Liver (tissue), 9 donors: ENCODE data around the gene PAQR4. TPM values are rescaled to one million over a fixed set of nuclear protein-coding genes. Genes with fewer than 3 reads are reported as not detected.

ENCODE experiments used
- DNase-seq: peaks from one replicate; pipeline ENCODE4 v3.0.0-alpha.2; 2017; ENCODE audit warnings: low spot score
- H3K27ac ChIP-seq, 2 donors: one replicate each; pipeline ENCODE4 v1.7.0; 2013; ENCODE audit warnings: inconsistent platforms in 2 of 2, low read length in 2 of 2, control low read depth in 1 of 2, low read depth in 1 of 2, mild to moderate bottlenecking in 1 of 2
- H3K27me3 ChIP-seq, 4 donors: one replicate each; pipeline versions ENCODE4 v1.6.1 to v1.7.0; 2013; ENCODE audit warnings: low read length in 3 of 4, inconsistent platforms in 1 of 4, mild to moderate bottlenecking in 1 of 4, moderate library complexity in 1 of 4; ENCODE audit not compliant: control insufficient read depth in 4 of 4, insufficient read depth in 4 of 4
- H3K36me3 ChIP-seq, 4 donors: one replicate each; pipeline versions ENCODE4 v1.6.1 to v1.7.0; 2013; ENCODE audit warnings: low read length in 3 of 4, mild to moderate bottlenecking in 3 of 4, low read depth in 1 of 4, moderate library complexity in 1 of 4; ENCODE audit not compliant: control insufficient read depth in 4 of 4, insufficient read depth in 3 of 4
- H3K4me1 ChIP-seq, 4 donors: one replicate each; pipeline versions ENCODE4 v1.6.1 to v1.7.0; 2013; ENCODE audit warnings: low read length in 3 of 4, mild to moderate bottlenecking in 3 of 4, moderate library complexity in 1 of 4; ENCODE audit not compliant: control insufficient read depth in 4 of 4, insufficient read depth in 4 of 4
- H3K4me3 ChIP-seq, 3 donors: one replicate each; pipeline versions ENCODE4 v1.6.1 to v1.7.0; 2013; ENCODE audit warnings: low read length in 3 of 3, control low read depth in 1 of 3, low read depth in 1 of 3, mild to moderate bottlenecking in 1 of 3
- H3K9ac ChIP-seq, 2 donors: one replicate each; pipeline ENCODE4 v1.7.0; 2013; ENCODE audit warnings: low read length in 2 of 2, mild to moderate bottlenecking in 2 of 2, moderate library complexity in 2 of 2, control low read depth in 1 of 2, low read depth in 1 of 2
- H3K9me3 ChIP-seq, 4 donors: one replicate each; pipeline versions ENCODE4 v1.6.1 to v1.7.0; 2013; ENCODE audit warnings: low read length in 3 of 4; ENCODE audit not compliant: control insufficient read depth in 4 of 4
- EGR1 ChIP-seq, 2 donors: IDR thresholded peaks; 2 replicates each; pipeline ENCODE4 v1.6.1; 2016 to 2018; ENCODE audit warnings: antibody characterized with exemption in 2 of 2, low read depth in 2 of 2
- FOXA2 ChIP-seq: IDR thresholded peaks from 2 replicates; pipeline ENCODE4 v1.6.1; 2016; ENCODE audit warnings: antibody characterized with exemption
- GABPA ChIP-seq, 2 donors: IDR thresholded peaks in 1 of 2; conservative IDR thresholded peaks in 1 of 2; 2 replicates each; pipeline ENCODE4 v1.6.1; 2016; ENCODE audit warnings: antibody characterized with exemption in 2 of 2, mild to moderate bottlenecking in 1 of 2, moderate library complexity in 1 of 2
- HNF4A ChIP-seq, 2 donors: conservative IDR thresholded peaks; 2 replicates each; pipeline ENCODE4 v1.6.1; 2016; ENCODE audit warnings: antibody characterized with exemption in 2 of 2, mild to moderate bottlenecking in 2 of 2
- HNF4G ChIP-seq: IDR thresholded peaks from 2 replicates; pipeline ENCODE4 v1.6.1; 2016; ENCODE audit warnings: antibody characterized with exemption
- JUND ChIP-seq, 2 donors: IDR thresholded peaks; 2 replicates each; pipeline ENCODE4 v1.6.1; 2016; ENCODE audit warnings: antibody characterized with exemption in 2 of 2
- NR2F2 ChIP-seq: IDR thresholded peaks from 2 replicates; pipeline ENCODE4 v1.6.1; 2016; ENCODE audit warnings: antibody characterized with exemption
- RAD21 ChIP-seq, 2 donors: IDR thresholded peaks; 2 replicates each; pipeline ENCODE4 v1.6.1; 2016; ENCODE audit warnings: antibody characterized with exemption in 2 of 2, mild to moderate bottlenecking in 2 of 2
- RXRA ChIP-seq, 2 donors: IDR thresholded peaks; 2 replicates each; pipeline ENCODE4 v1.6.1; 2017 to 2018; ENCODE audit warnings: antibody characterized with exemption in 2 of 2, mild to moderate bottlenecking in 1 of 2
- SP1 ChIP-seq: IDR thresholded peaks from 2 replicates; pipeline ENCODE4 v1.6.1; 2018; ENCODE audit warnings: antibody characterized with exemption, mild to moderate bottlenecking
- YY1 ChIP-seq: IDR thresholded peaks from 2 replicates; pipeline ENCODE4 v1.6.1; 2016; ENCODE audit warnings: antibody characterized with exemption, mild to moderate bottlenecking
- WGBS: extraction: QIAGEN DNeasy Blood & Tissue Kit; methylation state at CpG from one replicate; pipeline ENCODE4 v1.1.7; 2013; 5-methylcytosine and 5-hydroxymethylcytosine counted together
- polyA plus RNA-seq, 2 donors: library from polyadenylated mRNA; stranded (reverse) in 1 of 2; unstranded in 1 of 2; fragments of 200-250 nt in 1 of 2; fragments of >200 nt in 1 of 2; fragmentation: Nextera tagmentation in 1 of 2; extraction: Ambion mirVana in 1 of 2; gene quantifications; one replicate each; pipeline versions ENCODE4 v1.2.1 to v1.2.3, GENCODE V29; 2013 to 2015
- total RNA-seq, 2 donors: library from RNA; depleted of rRNA; stranded (reverse); fragments of >200 nt; gene quantifications; one replicate each; pipeline ENCODE4 v1.2.3, GENCODE V29; 2014
- TF ChIP-seq, protein P1 (sequence below): IDR thresholded peaks from 2 replicates; pipeline ENCODE4 v1.6.1; 2016; ENCODE audit warnings: antibody characterized with exemption, mild to moderate bottlenecking
- TF ChIP-seq, protein P2 (sequence below): IDR thresholded peaks from 2 replicates; pipeline ENCODE4 v1.6.1; 2016; ENCODE audit warnings: antibody characterized with exemption
- TF ChIP-seq, protein P3 (sequence below): fragments of 150-350 bp; IDR thresholded peaks from 2 replicates; pipeline ENCODE4 v1.5.1; 2017; ENCODE audit warnings: improper control_type of control experiment, low read depth, low read length; ENCODE audit not compliant: missing input control
- TF ChIP-seq, protein P4 (sequence below): IDR thresholded peaks from 2 replicates; pipeline ENCODE4 v1.6.1; 2016; ENCODE audit warnings: antibody characterized with exemption
- TF ChIP-seq, protein P5 (sequence below): IDR thresholded peaks from 2 replicates; pipeline ENCODE4 v1.6.1; 2016; ENCODE audit warnings: antibody characterized with exemption
- donor health status: healthy.
- donor health status: healthy.
- donor health status: healthy.
- donor health status: healthy.
- donor health status: healthy.

The PAQR4 gene
- total and polyA plus RNA-seq, 4 donors = 0.63 to 9.9 (median 2.0) TPM

DNA sequence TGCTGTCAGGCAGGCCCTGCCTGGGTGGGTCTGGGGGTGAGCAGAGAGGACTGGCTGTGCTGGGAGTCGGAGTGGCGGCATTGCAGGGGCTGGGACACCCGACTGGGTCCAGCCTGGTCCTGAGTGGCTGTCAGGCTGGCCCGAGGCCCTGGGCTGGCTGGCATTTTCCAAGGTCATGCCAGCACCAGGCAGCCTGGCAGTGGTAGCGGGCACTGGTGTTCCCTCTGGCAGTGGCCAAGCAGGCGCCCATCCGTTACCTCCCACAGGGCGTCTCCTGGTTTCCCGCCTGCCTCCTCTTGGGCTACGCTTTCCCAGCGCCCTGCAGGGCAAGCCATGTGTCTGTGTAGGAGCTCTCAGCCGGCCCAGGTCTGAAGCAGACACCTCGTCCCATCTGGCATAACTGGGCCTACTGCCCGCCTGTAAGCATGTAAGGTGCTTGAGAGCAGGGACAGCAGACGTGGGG lies 16.8 kb downstream of the PAQR4 start (continued):
- TF ChIP-seq, protein P1, sequence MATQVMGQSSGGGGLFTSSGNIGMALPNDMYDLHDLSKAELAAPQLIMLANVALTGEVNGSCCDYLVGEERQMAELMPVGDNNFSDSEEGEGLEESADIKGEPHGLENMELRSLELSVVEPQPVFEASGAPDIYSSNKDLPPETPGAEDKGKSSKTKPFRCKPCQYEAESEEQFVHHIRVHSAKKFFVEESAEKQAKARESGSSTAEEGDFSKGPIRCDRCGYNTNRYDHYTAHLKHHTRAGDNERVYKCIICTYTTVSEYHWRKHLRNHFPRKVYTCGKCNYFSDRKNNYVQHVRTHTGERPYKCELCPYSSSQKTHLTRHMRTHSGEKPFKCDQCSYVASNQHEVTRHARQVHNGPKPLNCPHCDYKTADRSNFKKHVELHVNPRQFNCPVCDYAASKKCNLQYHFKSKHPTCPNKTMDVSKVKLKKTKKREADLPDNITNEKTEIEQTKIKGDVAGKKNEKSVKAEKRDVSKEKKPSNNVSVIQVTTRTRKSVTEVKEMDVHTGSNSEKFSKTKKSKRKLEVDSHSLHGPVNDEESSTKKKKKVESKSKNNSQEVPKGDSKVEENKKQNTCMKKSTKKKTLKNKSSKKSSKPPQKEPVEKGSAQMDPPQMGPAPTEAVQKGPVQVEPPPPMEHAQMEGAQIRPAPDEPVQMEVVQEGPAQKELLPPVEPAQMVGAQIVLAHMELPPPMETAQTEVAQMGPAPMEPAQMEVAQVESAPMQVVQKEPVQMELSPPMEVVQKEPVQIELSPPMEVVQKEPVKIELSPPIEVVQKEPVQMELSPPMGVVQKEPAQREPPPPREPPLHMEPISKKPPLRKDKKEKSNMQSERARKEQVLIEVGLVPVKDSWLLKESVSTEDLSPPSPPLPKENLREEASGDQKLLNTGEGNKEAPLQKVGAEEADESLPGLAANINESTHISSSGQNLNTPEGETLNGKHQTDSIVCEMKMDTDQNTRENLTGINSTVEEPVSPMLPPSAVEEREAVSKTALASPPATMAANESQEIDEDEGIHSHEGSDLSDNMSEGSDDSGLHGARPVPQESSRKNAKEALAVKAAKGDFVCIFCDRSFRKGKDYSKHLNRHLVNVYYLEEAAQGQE = no peak
- no peak for TF ChIP-seq HNF4G
- no peak for TF ChIP-seq HNF4A (conservative IDR thresholded peaks at IDR 0.05)

DNA sequence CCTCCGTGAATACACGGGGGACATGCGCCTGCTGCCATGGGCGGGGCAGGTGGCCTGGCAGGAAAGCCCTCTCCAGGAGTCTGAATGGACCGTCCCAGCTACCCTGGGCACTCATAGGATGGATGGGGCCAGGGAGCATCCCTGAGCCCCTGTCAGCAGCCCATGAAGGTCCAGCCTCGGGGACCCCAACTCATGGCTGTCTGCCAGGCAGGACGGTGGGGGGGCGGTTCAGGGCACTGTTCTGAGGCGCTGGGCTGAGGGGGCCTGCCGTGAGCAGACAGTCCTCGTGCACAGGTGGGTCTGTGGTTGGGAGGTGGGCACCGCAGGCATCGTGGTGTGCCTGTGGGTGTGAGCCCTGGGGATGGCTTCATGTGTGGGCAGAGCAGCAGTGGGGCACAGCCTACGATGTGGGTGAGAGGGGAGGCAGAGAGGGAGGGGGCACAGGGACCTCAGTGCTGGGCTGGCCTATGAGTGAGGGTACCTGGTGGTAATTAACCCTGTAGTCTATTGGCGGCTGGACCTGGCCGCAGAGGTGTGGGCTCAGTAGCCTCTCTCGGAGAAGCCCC lies 17.6 kb downstream of the PAQR4 start:
- Histone ChIP-seq H3K9me3 (no peaks in the 10 kb centered on the region), H3K4me1 (peaks cover 0 to 17% (median 9%) of the 10 kb centered on the region in 4 donors), H3K27ac (no peak overlapping the region), H3K36me3 (no peaks in the 10 kb centered on the region), H3K27me3 (no peaks in the 10 kb centered on the region), H3K9ac (no peak overlapping the region), H3K4me3 (no peak overlapping the region)
- no peak for TF ChIP-seq RAD21 (IDR thresholded peaks at IDR 0.05)
- TF ChIP-seq SP1 = no peak
- TF ChIP-seq HNF4G = no peak
- TF ChIP-seq, protein P2, sequence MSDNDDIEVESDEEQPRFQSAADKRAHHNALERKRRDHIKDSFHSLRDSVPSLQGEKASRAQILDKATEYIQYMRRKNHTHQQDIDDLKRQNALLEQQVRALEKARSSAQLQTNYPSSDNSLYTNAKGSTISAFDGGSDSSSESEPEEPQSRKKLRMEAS = no peak
- TF ChIP-seq YY1 = no peak
- no peak for TF ChIP-seq GABPA (IDR thresholded peaks at IDR 0.05 in 1 of 2, conservative IDR thresholded peaks at IDR 0.05 in 1 of 2)
- TF ChIP-seq FOXA2 = no peak
- TF ChIP-seq, protein P3, sequence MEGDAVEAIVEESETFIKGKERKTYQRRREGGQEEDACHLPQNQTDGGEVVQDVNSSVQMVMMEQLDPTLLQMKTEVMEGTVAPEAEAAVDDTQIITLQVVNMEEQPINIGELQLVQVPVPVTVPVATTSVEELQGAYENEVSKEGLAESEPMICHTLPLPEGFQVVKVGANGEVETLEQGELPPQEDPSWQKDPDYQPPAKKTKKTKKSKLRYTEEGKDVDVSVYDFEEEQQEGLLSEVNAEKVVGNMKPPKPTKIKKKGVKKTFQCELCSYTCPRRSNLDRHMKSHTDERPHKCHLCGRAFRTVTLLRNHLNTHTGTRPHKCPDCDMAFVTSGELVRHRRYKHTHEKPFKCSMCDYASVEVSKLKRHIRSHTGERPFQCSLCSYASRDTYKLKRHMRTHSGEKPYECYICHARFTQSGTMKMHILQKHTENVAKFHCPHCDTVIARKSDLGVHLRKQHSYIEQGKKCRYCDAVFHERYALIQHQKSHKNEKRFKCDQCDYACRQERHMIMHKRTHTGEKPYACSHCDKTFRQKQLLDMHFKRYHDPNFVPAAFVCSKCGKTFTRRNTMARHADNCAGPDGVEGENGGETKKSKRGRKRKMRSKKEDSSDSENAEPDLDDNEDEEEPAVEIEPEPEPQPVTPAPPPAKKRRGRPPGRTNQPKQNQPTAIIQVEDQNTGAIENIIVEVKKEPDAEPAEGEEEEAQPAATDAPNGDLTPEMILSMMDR = no peak
- TF ChIP-seq, protein P4, sequence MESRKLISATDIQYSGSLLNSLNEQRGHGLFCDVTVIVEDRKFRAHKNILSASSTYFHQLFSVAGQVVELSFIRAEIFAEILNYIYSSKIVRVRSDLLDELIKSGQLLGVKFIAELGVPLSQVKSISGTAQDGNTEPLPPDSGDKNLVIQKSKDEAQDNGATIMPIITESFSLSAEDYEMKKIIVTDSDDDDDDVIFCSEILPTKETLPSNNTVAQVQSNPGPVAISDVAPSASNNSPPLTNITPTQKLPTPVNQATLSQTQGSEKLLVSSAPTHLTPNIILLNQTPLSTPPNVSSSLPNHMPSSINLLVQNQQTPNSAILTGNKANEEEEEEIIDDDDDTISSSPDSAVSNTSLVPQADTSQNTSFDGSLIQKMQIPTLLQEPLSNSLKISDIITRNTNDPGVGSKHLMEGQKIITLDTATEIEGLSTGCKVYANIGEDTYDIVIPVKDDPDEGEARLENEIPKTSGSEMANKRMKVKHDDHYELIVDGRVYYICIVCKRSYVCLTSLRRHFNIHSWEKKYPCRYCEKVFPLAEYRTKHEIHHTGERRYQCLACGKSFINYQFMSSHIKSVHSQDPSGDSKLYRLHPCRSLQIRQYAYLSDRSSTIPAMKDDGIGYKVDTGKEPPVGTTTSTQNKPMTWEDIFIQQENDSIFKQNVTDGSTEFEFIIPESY = no peak
- TF ChIP-seq, protein P5, sequence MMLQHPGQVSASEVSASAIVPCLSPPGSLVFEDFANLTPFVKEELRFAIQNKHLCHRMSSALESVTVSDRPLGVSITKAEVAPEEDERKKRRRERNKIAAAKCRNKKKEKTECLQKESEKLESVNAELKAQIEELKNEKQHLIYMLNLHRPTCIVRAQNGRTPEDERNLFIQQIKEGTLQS = no peak
- no peak for TF ChIP-seq JUND (IDR thresholded peaks at IDR 0.05)
- TF ChIP-seq EGR1 (IDR thresholded peaks at IDR 0.05; ENCODE audit: low read depth in 2 of 2) = no peak
- no peak for TF ChIP-seq RXRA (IDR thresholded peaks at IDR 0.05)
- no peak for TF ChIP-seq HNF4A (conservative IDR thresholded peaks at IDR 0.05)
- TF ChIP-seq, protein P1 = no peak
- no peak for TF ChIP-seq NR2F2
- DNase-seq = no peak
- 86% methylated on average over 17 of the region's 17 CpGs for WGBS
